ENCODE measurements around the gene PCF11.
"Not testable (repeated sequence)": the region's sequence is repeated elsewhere in the genome, so short reads cannot be mapped to it uniquely, and the experiment has no call there.

PCF11 gene

GRCh38 chr11:83132191-83132590 is 24.7 kb upstream of the PCF11 start:
- Mint-ChIP-seq H3K27ac (no peak overlapping the region), H3K27me3 (no peaks in the 10 kb centered on the region), H3K4me1 (no peaks in the 10 kb centered on the region), H3K36me3 (no peaks in the 10 kb centered on the region), H3K4me3 (no peak overlapping the region), H3K9me3 (no peaks in the 10 kb centered on the region)
- CTCF ChIA-PET: interaction anchor here (1.4 kb wide), 1 partner anchor 52 kb away, joined by 3 read pairs; no protein-coding TSS in a partner anchor
- no peak for DNase-seq

GRCh38 chr11:83133266-83133665 is 23.7 kb upstream of the PCF11 start:
- H3K27ac Mint-ChIP-seq, H3K4me3 Mint-ChIP-seq, H3K36me3 Mint-ChIP-seq, CTCF ChIA-PET, DNase-seq, H3K27me3 Mint-ChIP-seq, H3K4me1 Mint-ChIP-seq, H3K9me3 Mint-ChIP-seq: not testable (repeated sequence)

- Mint-ChIP-seq H3K4me3 (no peak overlapping the region), H3K4me1 (no peaks in the 10 kb centered on the region), H3K27me3 (no peaks in the 10 kb centered on the region), H3K36me3 (no peaks in the 10 kb centered on the region), H3K27ac (no peak overlapping the region), H3K9me3 (no peaks in the 10 kb centered on the region)
- no peak for DNase-seq
- CTCF ChIA-PET: no interaction called here
These were observed 17.6 kb upstream of the PCF11 start for GRCh38 chr11:83139310-83139709.

GRCh38 chr11:83140691-83141455 is 16.1 kb upstream of the PCF11 start:
- Mint-ChIP-seq H3K4me1 (no peaks in the 10 kb centered on the region), H3K27ac (no peak overlapping the region), H3K36me3 (no peaks in the 10 kb centered on the region), H3K4me3 (no peak overlapping the region), H3K27me3 (peaks cover 4% of the 10 kb centered on the region), H3K9me3 (no peaks in the 10 kb centered on the region)
- DNase-seq: no peak
- CTCF ChIA-PET: no interaction called here

- no peaks in the 10 kb centered on the region for H3K9me3 Mint-ChIP-seq
- H3K27ac Mint-ChIP-seq: no peak overlapping the region
- no peaks in the 10 kb centered on the region for H3K4me1 Mint-ChIP-seq
- no peak overlapping the region for H3K4me3 Mint-ChIP-seq
- H3K27me3 Mint-ChIP-seq: peaks cover 12% of the 10 kb centered on the region
- DNase-seq: no peak
- H3K36me3 Mint-ChIP-seq: no peaks in the 10 kb centered on the region
- CTCF ChIA-PET: no interaction called here
These were observed 9.0 kb upstream of the PCF11 start for GRCh38 chr11:83147895-83148294.

GRCh38 chr11:83150450-83150849 is 6.5 kb upstream of the PCF11 start:
- Mint-ChIP-seq H3K27ac (no peak overlapping the region), H3K27me3 (peaks cover 8% of the 10 kb centered on the region), H3K36me3 (no peaks in the 10 kb centered on the region), H3K4me1 (peaks cover 8% of the 10 kb centered on the region), H3K9me3 (no peaks in the 10 kb centered on the region), H3K4me3 (no peak overlapping the region)
- no peak for DNase-seq
- CTCF ChIA-PET: interaction anchor here (0.7 to 1.8 kb wide), 2 partner anchors 14 to 57 kb away, joined by 4 to 5 read pairs; no protein-coding TSS in a partner anchor

- H3K36me3 Mint-ChIP-seq: no peaks in the 10 kb centered on the region
- CTCF ChIA-PET: interaction anchor here (0.7 to 1.8 kb wide), 3 partner anchors 15 to 244 kb away, joined by 3 to 5 read pairs (median 3); no protein-coding TSS in a partner anchor
- no peak for DNase-seq
- peaks cover 14% of the 10 kb centered on the region for H3K4me1 Mint-ChIP-seq
- no peak overlapping the region for H3K27ac Mint-ChIP-seq
- no peaks in the 10 kb centered on the region for H3K9me3 Mint-ChIP-seq
- H3K4me3 Mint-ChIP-seq: no peak overlapping the region
- peaks cover 8% of the 10 kb centered on the region for H3K27me3 Mint-ChIP-seq
These were observed 5.5 kb upstream of the PCF11 start for GRCh38 chr11:83151274-83151977.

- Mint-ChIP-seq H3K4me1 (peaks cover 14% of the 10 kb centered on the region), H3K36me3 (peaks cover 3% of the 10 kb centered on the region), H3K27me3 (peaks cover 12% of the 10 kb centered on the region), H3K4me3 (no peak overlapping the region), H3K27ac (no peak overlapping the region), H3K9me3 (no peaks in the 10 kb centered on the region)
- no peak for DNase-seq
- CTCF ChIA-PET: interaction anchor here (0.7 to 0.8 kb wide), 2 partner anchors 80 to 245 kb away, joined by 3 read pairs; no protein-coding TSS in a partner anchor
These were observed 4.7 kb upstream of the PCF11 start for GRCh38 chr11:83152264-83152663.

- CTCF ChIA-PET: interaction anchor here (0.7 kb wide), 1 partner anchor 47 kb away, joined by 3 read pairs; no protein-coding TSS in a partner anchor
- Mint-ChIP-seq H3K27me3 (peaks cover 5% of the 10 kb centered on the region), H3K9me3 (no peaks in the 10 kb centered on the region), H3K4me1 (peaks cover 14% of the 10 kb centered on the region), H3K4me3 (no peak overlapping the region), H3K27ac (no peak overlapping the region), H3K36me3 (peaks cover 17% of the 10 kb centered on the region)
- DNase-seq: no peak
These were observed 3.2 kb upstream of the PCF11 start for GRCh38 chr11:83153764-83154163.

- Mint-ChIP-seq H3K4me1 (peaks cover 35% of the 10 kb centered on the region), H3K27ac (peak overlapping the region; percentile 98), H3K4me3 (peak overlapping the region; percentile 93), H3K27me3 (peaks cover 5% of the 10 kb centered on the region), H3K36me3 (peaks cover 41% of the 10 kb centered on the region), H3K9me3 (no peaks in the 10 kb centered on the region)
- DNase-seq: peak; percentile 99
- CTCF ChIA-PET: interaction anchor here (0.7 to 1.5 kb wide), 8 partner anchors 33 to 289 kb away, joined by 3 to 4 read pairs (median 4); no protein-coding TSS in a partner anchor
These were observed 561 bp upstream of the PCF11 start for GRCh38 chr11:83156144-83156995.

GRCh38 chr11:83157594-83158356 is 844 bp downstream of the PCF11 start:
- Mint-ChIP-seq H3K4me3 (peak overlapping the region; percentile 93), H3K36me3 (peaks cover 50% of the 10 kb centered on the region), H3K27ac (peak overlapping the region; percentile 98), H3K9me3 (no peaks in the 10 kb centered on the region), H3K27me3 (peaks cover 5% of the 10 kb centered on the region), H3K4me1 (peaks cover 49% of the 10 kb centered on the region)
- DNase-seq: peak; percentile 66
- CTCF ChIA-PET: interaction anchor here (1.1 kb wide), 1 partner anchor 74 kb away, joined by 3 read pairs; no protein-coding TSS in a partner anchor

GRCh38 chr11:83158357-83158786 is 1.4 kb downstream of the PCF11 start:
- Mint-ChIP-seq H3K27me3 (peaks cover 5% of the 10 kb centered on the region), H3K9me3 (no peaks in the 10 kb centered on the region), H3K4me1 (peaks cover 52% of the 10 kb centered on the region), H3K27ac (peak overlapping the region; percentile 98), H3K4me3 (peak overlapping the region; percentile 93), H3K36me3 (peaks cover 50% of the 10 kb centered on the region)
- CTCF ChIA-PET: interaction anchor here (0.9 to 1.4 kb wide), 3 partner anchors 16 to 257 kb away, joined by 3 to 5 read pairs (median 3); partner anchors contain the start of gene DDIAS
- DNase-seq: no peak
